Measurements from ENCODE around the gene PARD3. TPM values are rescaled to one million over a fixed set of nuclear protein-coding genes. Genes with fewer than 3 reads are reported as not detected.

The PARD3 gene
- total RNA-seq, 1 donor = 4.8 TPM

- Histone ChIP-seq H3K4me3 (ENCODE audit: low read length) (no peak overlapping the region), H3K4me1 (ENCODE audit: insufficient read depth, low read length) (no peaks in the 10 kb centered on the region), H3K9me3 (ENCODE audit: low read depth, low read length) (no peaks in the 10 kb centered on the region), H3K27me3 (ENCODE audit: insufficient read depth, low read length) (peaks cover 52% of the 10 kb centered on the region)
These were observed 1.4 kb downstream of the PARD3 start for GRCh38 chr10:34813626-34814222.

- peaks cover 51% of the 10 kb centered on the region for H3K27me3 ChIP-seq (ENCODE audit: insufficient read depth, low read length)
- H3K9me3 ChIP-seq (ENCODE audit: low read depth, low read length) = no peaks in the 10 kb centered on the region
- no peak overlapping the region for H3K4me3 ChIP-seq (ENCODE audit: low read length)
- H3K4me1 ChIP-seq (ENCODE audit: insufficient read depth, low read length) = no peaks in the 10 kb centered on the region
These were observed 2.3 kb downstream of the PARD3 start for GRCh38 chr10:34812771-34813170.

- Histone ChIP-seq H3K4me1 (ENCODE audit: insufficient read depth, low read length) (no peaks in the 10 kb centered on the region), H3K4me3 (ENCODE audit: low read length) (no peak overlapping the region), H3K27me3 (ENCODE audit: insufficient read depth, low read length) (peaks cover 44% of the 10 kb centered on the region), H3K9me3 (ENCODE audit: low read depth, low read length) (no peaks in the 10 kb centered on the region)
These were observed 3.1 kb downstream of the PARD3 start for GRCh38 chr10:34811968-34812514.

- no peak overlapping the region for H3K4me3 ChIP-seq (ENCODE audit: low read length)
- no peaks in the 10 kb centered on the region for H3K9me3 ChIP-seq (ENCODE audit: low read depth, low read length)
- H3K27me3 ChIP-seq (ENCODE audit: insufficient read depth, low read length) = peaks cover 39% of the 10 kb centered on the region
- H3K4me1 ChIP-seq (ENCODE audit: insufficient read depth, low read length) = no peaks in the 10 kb centered on the region
These were observed 3.7 kb downstream of the PARD3 start for GRCh38 chr10:34811126-34811967.

GRCh38 chr10:34809796-34810195, 5.3 kb downstream of the PARD3 start:
- Histone ChIP-seq H3K4me1 (ENCODE audit: insufficient read depth, low read length) (no peaks in the 10 kb centered on the region), H3K9me3 (ENCODE audit: low read depth, low read length) (no peaks in the 10 kb centered on the region), H3K27me3 (ENCODE audit: insufficient read depth, low read length) (peaks cover 30% of the 10 kb centered on the region), H3K4me3 (ENCODE audit: low read length) (no peak overlapping the region)

- Histone ChIP-seq H3K9me3 (ENCODE audit: low read depth, low read length) (no peaks in the 10 kb centered on the region), H3K27me3 (ENCODE audit: insufficient read depth, low read length) (peaks cover 29% of the 10 kb centered on the region), H3K4me3 (ENCODE audit: low read length) (no peak overlapping the region), H3K4me1 (ENCODE audit: insufficient read depth, low read length) (no peaks in the 10 kb centered on the region)
These were observed 6.0 kb downstream of the PARD3 start for GRCh38 chr10:34808801-34809745.

GRCh38 chr10:34808336-34808735, 6.8 kb downstream of the PARD3 start:
- Histone ChIP-seq H3K27me3 (ENCODE audit: insufficient read depth, low read length) (peaks cover 22% of the 10 kb centered on the region), H3K4me3 (ENCODE audit: low read length) (no peak overlapping the region), H3K4me1 (ENCODE audit: insufficient read depth, low read length) (no peaks in the 10 kb centered on the region), H3K9me3 (ENCODE audit: low read depth, low read length) (no peaks in the 10 kb centered on the region)

GRCh38 chr10:34804306-34804705, 10.8 kb downstream of the PARD3 start:
- no peaks in the 10 kb centered on the region for H3K9me3 ChIP-seq (ENCODE audit: low read depth, low read length)

GRCh38 chr10:34802692-34803091, 12.4 kb downstream of the PARD3 start:
- Histone ChIP-seq H3K9me3 (ENCODE audit: low read depth, low read length) (no peaks in the 10 kb centered on the region), H3K27me3 (ENCODE audit: insufficient read depth, low read length) (no peaks in the 10 kb centered on the region)

More at GRCh38 chr10:34804306-34804705, 10.8 kb downstream of the PARD3 start:
- Histone ChIP-seq H3K4me1 (ENCODE audit: insufficient read depth, low read length) (no peaks in the 10 kb centered on the region), H3K4me3 (ENCODE audit: low read length) (no peak overlapping the region), H3K27me3 (ENCODE audit: insufficient read depth, low read length) (no peaks in the 10 kb centered on the region)

GRCh38 chr10:34801097-34801733, 13.9 kb downstream of the PARD3 start:
- Histone ChIP-seq H3K4me3 (ENCODE audit: low read length) (no peak overlapping the region), H3K9me3 (ENCODE audit: low read depth, low read length) (no peaks in the 10 kb centered on the region), H3K27me3 (ENCODE audit: insufficient read depth, low read length) (no peaks in the 10 kb centered on the region), H3K4me1 (ENCODE audit: insufficient read depth, low read length) (no peaks in the 10 kb centered on the region)

More at GRCh38 chr10:34802692-34803091, 12.4 kb downstream of the PARD3 start:
- Histone ChIP-seq H3K4me3 (ENCODE audit: low read length) (no peak overlapping the region), H3K4me1 (ENCODE audit: insufficient read depth, low read length) (no peaks in the 10 kb centered on the region)

- Histone ChIP-seq H3K4me1 (ENCODE audit: insufficient read depth, low read length) (no peaks in the 10 kb centered on the region), H3K27me3 (ENCODE audit: insufficient read depth, low read length) (no peaks in the 10 kb centered on the region), H3K4me3 (ENCODE audit: low read length) (no peak overlapping the region), H3K9me3 (ENCODE audit: low read depth, low read length) (no peaks in the 10 kb centered on the region)
These were observed 14.5 kb downstream of the PARD3 start for GRCh38 chr10:34800624-34801023.

- Histone ChIP-seq H3K27me3 (ENCODE audit: insufficient read depth, low read length) (no peaks in the 10 kb centered on the region), H3K4me1 (ENCODE audit: insufficient read depth, low read length) (no peaks in the 10 kb centered on the region), H3K9me3 (ENCODE audit: low read depth, low read length) (no peaks in the 10 kb centered on the region), H3K4me3 (ENCODE audit: low read length) (no peak overlapping the region)
These were observed 16.4 kb downstream of the PARD3 start for GRCh38 chr10:34798654-34799053.

GRCh38 chr10:34797155-34797554, 17.9 kb downstream of the PARD3 start:
- no peaks in the 10 kb centered on the region for H3K4me1 ChIP-seq (ENCODE audit: insufficient read depth, low read length)
- H3K27me3 ChIP-seq (ENCODE audit: insufficient read depth, low read length) = no peaks in the 10 kb centered on the region
- no peaks in the 10 kb centered on the region for H3K9me3 ChIP-seq (ENCODE audit: low read depth, low read length)
- no peak overlapping the region for H3K4me3 ChIP-seq (ENCODE audit: low read length)

GRCh38 chr10:34796133-34796532, 19.0 kb downstream of the PARD3 start:
- Histone ChIP-seq H3K4me1 (ENCODE audit: insufficient read depth, low read length) (no peaks in the 10 kb centered on the region), H3K4me3 (ENCODE audit: low read length) (no peak overlapping the region), H3K27me3 (ENCODE audit: insufficient read depth, low read length) (no peaks in the 10 kb centered on the region), H3K9me3 (ENCODE audit: low read depth, low read length) (no peaks in the 10 kb centered on the region)

Measured in mononuclear cell (primary cell).